Central memory CD8-positive, alpha-beta T cell (primary cell): Measurements from ENCODE around the gene CARD8.
"Not testable (repeated sequence)": the region's sequence is repeated elsewhere in the genome, so short reads cannot be mapped to it uniquely, and the experiment has no call there.

Experiments used
- ATAC-seq: fragments of 150-1000 bp; cut with Tn5 transposase; replicated peaks from 2 replicates; pipeline ENCODE4 v1.10.0; 2022; ENCODE audit warnings: mild to moderate bottlenecking, moderate FRiP score, moderate number of reproducible peaks; ENCODE audit not compliant: poor library complexity, severe bottlenecking; ENCODE audit errors: extremely low read depth
- DNase-seq, 2 donors: peaks; one replicate each; pipeline ENCODE4 v3.0.0; 2021; ENCODE audit warnings: low spot score in 2 of 2
- H3K27ac Mint-ChIP-seq: one replicate; pipeline ENCODE4 v1.8.0; 2022; ENCODE audit warnings: low read depth, mild to moderate bottlenecking, moderate library complexity, mixed read lengths
- H3K27me3 Mint-ChIP-seq: one replicate; pipeline ENCODE4 v1.8.0; 2022; ENCODE audit warnings: mixed read lengths
- H3K36me3 Mint-ChIP-seq: one replicate; pipeline ENCODE4 v1.8.0; 2022; ENCODE audit warnings: mild to moderate bottlenecking, moderate library complexity, mixed read lengths; ENCODE audit not compliant: insufficient read depth
- H3K4me1 Mint-ChIP-seq: one replicate; pipeline ENCODE4 v1.8.0; 2022; ENCODE audit warnings: mixed read lengths
- H3K4me3 Mint-ChIP-seq: one replicate; pipeline ENCODE4 v1.8.0; 2022; ENCODE audit warnings: mild to moderate bottlenecking, moderate library complexity, mixed read lengths
- H3K9me3 Mint-ChIP-seq: one replicate; pipeline ENCODE4 v1.8.0; 2022; ENCODE audit warnings: mixed read lengths

CARD8 gene

DNA sequence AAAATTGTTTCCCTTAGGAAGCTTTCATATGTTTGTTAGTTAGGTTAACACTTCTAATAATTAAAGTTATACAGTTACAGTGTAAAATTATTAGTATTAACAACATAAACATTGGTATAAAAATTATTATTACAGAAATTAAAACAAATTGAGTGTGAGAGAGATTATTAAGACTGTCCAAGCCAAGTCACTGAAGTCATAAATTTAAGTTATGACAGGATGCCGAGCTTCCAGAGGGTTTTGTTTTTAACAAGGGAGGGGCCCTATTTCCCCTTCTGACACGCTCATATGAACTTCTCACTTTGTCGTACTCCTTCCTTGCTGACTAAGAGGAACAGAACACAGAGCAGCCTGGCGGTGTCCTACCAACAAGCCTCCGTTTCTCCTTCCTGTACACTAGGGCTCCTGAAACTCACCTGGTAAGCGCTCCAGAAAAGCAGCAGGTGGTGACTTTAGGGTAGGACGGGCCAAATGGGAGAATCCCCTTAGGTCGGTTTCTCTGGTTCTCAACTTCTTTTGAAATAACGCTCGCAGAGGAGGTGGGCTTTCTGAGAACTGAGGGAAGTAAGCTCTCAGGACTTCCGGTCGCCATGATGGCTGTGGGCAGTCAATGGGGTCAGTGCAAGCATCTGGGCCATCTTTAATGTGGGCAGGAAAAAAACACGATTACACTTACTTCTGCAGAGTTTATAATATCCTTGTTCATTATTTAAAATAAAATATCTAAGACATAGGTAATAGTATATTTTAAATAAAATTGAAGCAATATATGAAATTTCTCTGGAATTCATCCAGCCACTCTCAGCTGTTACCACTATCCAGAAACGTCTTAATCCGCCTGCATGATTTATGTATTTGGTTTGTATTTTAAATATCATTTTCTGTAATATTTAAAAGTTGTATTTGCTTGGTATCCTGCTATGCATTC is at the start of gene CARD8:
Gene CARD8 (minus strand): TSS at position 537 of the 928 bp plus-strand sequence. CDS start 14,892 bp downstream, outside the sequence.
- no peaks in the 10 kb centered on the region for H3K27me3 Mint-ChIP-seq
- peaks cover 67% of the 10 kb centered on the region for H3K4me1 Mint-ChIP-seq
- H3K36me3 Mint-ChIP-seq: peaks cover 10% of the 10 kb centered on the region
- H3K9me3 Mint-ChIP-seq: no peaks in the 10 kb centered on the region
- peak within 1 kb of the TSS; percentile 86 for H3K4me3 Mint-ChIP-seq
- peak within 1 kb of the TSS; percentile 89 for H3K27ac Mint-ChIP-seq
- peak; percentile 54 to 78 for DNase-seq
- ATAC-seq: peak; percentile 89

DNA sequence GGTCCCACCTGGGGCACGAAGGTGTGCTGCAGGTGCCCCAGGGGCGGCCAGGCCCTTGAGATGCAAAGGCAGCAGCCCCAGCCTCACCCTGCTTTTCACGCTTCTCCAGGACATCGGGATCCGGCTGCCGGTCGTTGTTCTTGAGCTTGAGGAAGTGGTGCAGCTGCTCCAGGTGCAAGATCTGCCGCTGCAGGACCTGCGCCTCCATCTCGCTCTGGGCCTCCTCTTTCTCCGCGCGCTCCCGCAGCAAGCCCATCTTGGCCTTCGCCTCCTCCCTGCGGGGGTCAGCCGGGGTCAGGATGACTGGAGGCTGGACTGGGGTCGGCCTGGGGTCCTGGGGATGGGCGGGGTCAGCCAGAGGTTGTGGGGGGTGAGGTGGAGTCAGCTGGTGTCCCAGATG is 48.2 kb upstream of the CARD8 start:
- no peak for DNase-seq
- Mint-ChIP-seq H3K4me1 (no peaks in the 10 kb centered on the region), H3K27me3 (no peaks in the 10 kb centered on the region), H3K27ac (no peak overlapping the region), H3K4me3 (no peak overlapping the region), H3K36me3 (no peaks in the 10 kb centered on the region), H3K9me3 (no peaks in the 10 kb centered on the region)
- no peak for ATAC-seq

GRCh38 chr19:48303367-48303766 is 47.7 kb upstream of the CARD8 start:
- Mint-ChIP-seq H3K4me3 (no peak overlapping the region), H3K9me3 (no peaks in the 10 kb centered on the region), H3K4me1 (no peaks in the 10 kb centered on the region), H3K27me3 (no peaks in the 10 kb centered on the region), H3K27ac (no peak overlapping the region), H3K36me3 (no peaks in the 10 kb centered on the region)
- no peak for ATAC-seq
- no peak for DNase-seq

- Mint-ChIP-seq H3K4me1 (no peaks in the 10 kb centered on the region), H3K9me3 (no peaks in the 10 kb centered on the region), H3K27ac (no peak overlapping the region), H3K36me3 (no peaks in the 10 kb centered on the region), H3K4me3 (no peak overlapping the region), H3K27me3 (no peaks in the 10 kb centered on the region)
- ATAC-seq (no peak), DNase-seq (no peak)
Measured at GRCh38 chr19:48302600-48302959, 46.9 kb upstream of the CARD8 start.

GRCh38 chr19:48301886-48302599 is 46.3 kb upstream of the CARD8 start:
- Mint-ChIP-seq H3K4me1 (no peaks in the 10 kb centered on the region), H3K36me3 (no peaks in the 10 kb centered on the region)

GRCh38 chr19:48297975-48298374 is 42.3 kb upstream of the CARD8 start:
- Mint-ChIP-seq H3K4me3 (no peak overlapping the region), H3K27me3 (peaks cover 19% of the 10 kb centered on the region), H3K4me1 (no peaks in the 10 kb centered on the region), H3K9me3 (no peaks in the 10 kb centered on the region), H3K27ac (no peak overlapping the region), H3K36me3 (no peaks in the 10 kb centered on the region)
- ATAC-seq (no peak), DNase-seq (no peak)

More at GRCh38 chr19:48301886-48302599, 46.3 kb upstream of the CARD8 start:
- ATAC-seq: no peak
- DNase-seq: no peak
- H3K27ac Mint-ChIP-seq: no peak overlapping the region
- H3K9me3 Mint-ChIP-seq: no peaks in the 10 kb centered on the region
- no peaks in the 10 kb centered on the region for H3K27me3 Mint-ChIP-seq
- no peak overlapping the region for H3K4me3 Mint-ChIP-seq

DNA sequence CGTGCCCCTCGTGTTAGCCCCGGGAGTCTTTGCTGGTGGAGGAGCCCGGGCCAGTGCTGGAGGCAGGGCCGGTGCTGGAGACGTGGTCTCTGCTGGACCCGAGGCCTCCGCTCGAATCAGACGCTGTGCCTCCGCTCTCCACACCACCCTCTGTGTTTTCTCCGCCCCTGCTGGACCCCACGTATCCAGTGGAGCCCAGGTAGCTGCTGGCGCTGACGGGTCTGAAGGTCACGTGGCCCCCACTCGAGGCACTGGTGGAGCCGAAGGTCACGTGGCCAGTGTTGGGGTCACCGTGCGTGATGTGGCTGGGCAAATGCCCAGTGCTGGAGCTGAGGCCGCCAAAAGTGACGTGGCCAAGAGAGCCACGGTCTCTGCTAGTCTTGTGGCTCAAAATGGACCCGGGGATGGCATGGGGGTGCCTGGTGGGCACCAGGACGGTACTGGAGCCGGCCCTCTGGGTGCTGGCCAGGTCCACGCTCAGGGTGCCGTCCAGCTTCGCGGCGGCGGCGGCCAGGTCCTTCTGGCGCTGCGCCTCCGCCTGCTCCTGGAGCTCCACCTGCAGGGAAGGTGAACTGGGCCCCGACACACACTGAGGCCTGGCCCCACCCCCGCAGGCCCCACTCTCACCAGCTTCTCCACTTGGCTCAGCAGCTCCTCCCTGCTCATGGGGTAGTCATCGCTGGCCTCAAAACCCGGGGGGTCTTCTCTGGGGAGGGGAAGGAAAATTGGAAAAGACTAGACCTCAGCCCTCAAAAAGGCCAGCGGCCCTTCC is 41.4 kb upstream of the CARD8 start:
- ATAC-seq: no peak
- H3K27me3 Mint-ChIP-seq: peaks cover 19% of the 10 kb centered on the region
- no peak for DNase-seq
- H3K36me3 Mint-ChIP-seq: no peaks in the 10 kb centered on the region
- H3K4me1 Mint-ChIP-seq: no peaks in the 10 kb centered on the region
- no peaks in the 10 kb centered on the region for H3K9me3 Mint-ChIP-seq
- no peak overlapping the region for H3K27ac Mint-ChIP-seq
- H3K4me3 Mint-ChIP-seq: no peak overlapping the region

GRCh38 chr19:48295458-48295857 is 39.7 kb upstream of the CARD8 start:
- Mint-ChIP-seq H3K36me3 (no peaks in the 10 kb centered on the region), H3K4me1 (no peaks in the 10 kb centered on the region), H3K9me3 (no peaks in the 10 kb centered on the region), H3K27ac (no peak overlapping the region), H3K4me3 (no peak overlapping the region), H3K27me3 (peaks cover 19% of the 10 kb centered on the region)
- DNase-seq: no peak
- no peak for ATAC-seq

- H3K27me3 Mint-ChIP-seq: peaks cover 19% of the 10 kb centered on the region
- H3K4me3 Mint-ChIP-seq: no peak overlapping the region
- H3K27ac Mint-ChIP-seq: no peak overlapping the region
- H3K36me3 Mint-ChIP-seq: no peaks in the 10 kb centered on the region
- H3K9me3 Mint-ChIP-seq: no peaks in the 10 kb centered on the region
- DNase-seq (no peak), ATAC-seq (no peak)
- no peaks in the 10 kb centered on the region for H3K4me1 Mint-ChIP-seq
Measured at GRCh38 chr19:48292798-48293197, 37.1 kb upstream of the CARD8 start.

DNA sequence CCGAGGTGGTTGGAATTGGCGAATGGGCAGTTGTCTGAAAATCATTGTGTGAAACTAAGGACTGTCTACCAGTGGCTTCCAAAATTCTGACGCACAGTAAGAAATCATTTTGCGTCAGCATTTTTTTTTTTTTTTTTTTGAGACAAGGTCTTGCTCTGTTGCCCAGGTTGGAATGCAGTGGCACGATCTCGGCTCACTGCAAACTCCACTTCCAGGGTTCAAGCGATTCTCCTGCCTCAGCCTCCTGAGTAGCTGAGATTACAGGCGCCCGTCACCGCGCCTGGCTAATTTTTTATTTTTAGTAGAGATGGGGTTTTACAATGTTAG is 35.7 kb upstream of the CARD8 start:
- H3K4me3 Mint-ChIP-seq: peak overlapping the region; percentile 69
- not testable (repeated sequence) for DNase-seq, H3K36me3 Mint-ChIP-seq, ATAC-seq, H3K27ac Mint-ChIP-seq, H3K9me3 Mint-ChIP-seq, H3K4me1 Mint-ChIP-seq
- H3K27me3 Mint-ChIP-seq: peaks cover 19% of the 10 kb centered on the region

- H3K27ac Mint-ChIP-seq: no peak overlapping the region
- peaks cover 19% of the 10 kb centered on the region for H3K27me3 Mint-ChIP-seq
- no peaks in the 10 kb centered on the region for H3K36me3 Mint-ChIP-seq
- no peaks in the 10 kb centered on the region for H3K4me1 Mint-ChIP-seq
- ATAC-seq: peak; percentile 28
- no peaks in the 10 kb centered on the region for H3K9me3 Mint-ChIP-seq
- peak overlapping the region; percentile 69 for H3K4me3 Mint-ChIP-seq
- peak; percentile 41 to 56 for DNase-seq
Measured at GRCh38 chr19:48290771-48291488, 35.2 kb upstream of the CARD8 start.

DNA sequence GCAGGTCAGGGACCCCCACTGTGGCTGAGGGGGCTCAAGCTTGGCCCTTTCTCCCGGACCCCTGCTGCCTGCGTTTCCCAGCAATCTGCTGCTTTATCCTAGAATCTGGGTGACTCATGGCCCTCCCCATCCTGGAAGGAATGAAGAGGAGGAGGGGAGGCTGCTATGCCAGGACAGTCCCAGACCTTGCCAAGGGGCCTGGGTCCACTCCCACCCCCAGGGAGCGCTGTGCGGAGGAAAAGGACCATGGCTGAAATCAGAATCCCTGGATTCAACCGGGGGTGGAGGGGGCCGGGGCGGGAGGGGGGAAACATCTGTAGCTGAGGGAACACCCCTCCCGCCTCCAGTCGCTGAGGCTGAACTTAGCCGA is 34.7 kb upstream of the CARD8 start:
- Mint-ChIP-seq H3K4me3 (peak overlapping the region; percentile 69), H3K27ac (no peak overlapping the region), H3K27me3 (peaks cover 19% of the 10 kb centered on the region), H3K9me3 (no peaks in the 10 kb centered on the region), H3K4me1 (no peaks in the 10 kb centered on the region), H3K36me3 (no peaks in the 10 kb centered on the region)
- DNase-seq (no peak), ATAC-seq (no peak)
